ENCODE data around the gene ZNF165.

- TF ChIP-seq CTCF (IDR thresholded peaks at IDR 0.05) (no peak), POLR2A (IDR thresholded peaks at IDR 0.05) (no peak), EP300 (IDR thresholded peaks at IDR 0.05) (no peak), POLR2AphosphoS5 (IDR thresholded peaks at IDR 0.05) (no peak)
These were observed 35.4 kb downstream of the ZNF165 start for GRCh38 chr6:28115799-28116198.

All from upper lobe of left lung (tissue), 4 donors.